IPS-11a (cell line): ENCODE results near the gene MYO1B.
A peak's percentile ranks its signal among the peaks of the same experiment; 100 is the strongest.

Experiments used
- H3K4me3 ChIP-seq: one replicate; pipeline ENCODE4 v1.5.1; 2013; ENCODE audit warnings: low read depth, low read length, control low read depth

The MYO1B gene

GRCh38 chr2:191225690-191226089 lies 19.5 kb upstream of the MYO1B start:
- H3K4me3 ChIP-seq, result no peak overlapping the region

- H3K4me3 ChIP-seq, result no peak overlapping the region
These were observed 19.0 kb upstream of the MYO1B start for GRCh38 chr2:191226196-191226595.

- H3K4me3 ChIP-seq, result no peak overlapping the region
These were observed 16.9 kb upstream of the MYO1B start for GRCh38 chr2:191228333-191228732.

GRCh38 chr2:191228861-191229260 lies 16.3 kb upstream of the MYO1B start:
- H3K4me3 ChIP-seq, result no peak overlapping the region

- no peak overlapping the region for H3K4me3 ChIP-seq
These were observed 15.0 kb upstream of the MYO1B start for GRCh38 chr2:191230174-191230573.

- H3K4me3 ChIP-seq, result no peak overlapping the region
These were observed 13.2 kb upstream of the MYO1B start for GRCh38 chr2:191231995-191232394.

- no peak overlapping the region for H3K4me3 ChIP-seq
These were observed 11.7 kb upstream of the MYO1B start for GRCh38 chr2:191233533-191233932.

GRCh38 chr2:191234376-191234775 lies 10.8 kb upstream of the MYO1B start:
- H3K4me3 ChIP-seq, result no peak overlapping the region

- no peak overlapping the region for H3K4me3 ChIP-seq
These were observed 4.3 kb upstream of the MYO1B start for GRCh38 chr2:191240871-191241270.

- no peak overlapping the region for H3K4me3 ChIP-seq
These were observed 3.8 kb upstream of the MYO1B start for GRCh38 chr2:191241418-191241817.

GRCh38 chr2:191243154-191243553 lies 2.0 kb upstream of the MYO1B start:
- H3K4me3 ChIP-seq, result no peak overlapping the region

GRCh38 chr2:191244350-191244749 lies 854 bp upstream of the MYO1B start:
- no peak overlapping the region for H3K4me3 ChIP-seq

- H3K4me3 ChIP-seq, result peak overlapping the region; percentile 82
These were observed 796 bp downstream of the MYO1B start for GRCh38 chr2:191245869-191246531.

- peak overlapping the region; percentile 82 for H3K4me3 ChIP-seq
These were observed 1.7 kb downstream of the MYO1B start for GRCh38 chr2:191246820-191247380.

- H3K4me3 ChIP-seq, result no peak overlapping the region
These were observed 2.3 kb downstream of the MYO1B start for GRCh38 chr2:191247381-191248057.

- H3K4me3 ChIP-seq, result no peak overlapping the region
These were observed 4.1 kb downstream of the MYO1B start for GRCh38 chr2:191249156-191249813.

- no peak overlapping the region for H3K4me3 ChIP-seq
These were observed 5.2 kb downstream of the MYO1B start for GRCh38 chr2:191250400-191250799.

GRCh38 chr2:191250986-191251385 lies 5.8 kb downstream of the MYO1B start:
- no peak overlapping the region for H3K4me3 ChIP-seq

- no peak overlapping the region for H3K4me3 ChIP-seq
These were observed 7.5 kb downstream of the MYO1B start for GRCh38 chr2:191252699-191253098.

- no peak overlapping the region for H3K4me3 ChIP-seq
These were observed 8.3 kb downstream of the MYO1B start for GRCh38 chr2:191253476-191253875.

- no peak overlapping the region for H3K4me3 ChIP-seq
These were observed 10.1 kb downstream of the MYO1B start for GRCh38 chr2:191255271-191255670.

GRCh38 chr2:191255756-191256312 lies 10.6 kb downstream of the MYO1B start:
- H3K4me3 ChIP-seq, result no peak overlapping the region
